Measurements from ENCODE around the gene PPP1R37. TPM values are rescaled to one million over a fixed set of nuclear protein-coding genes. Genes with fewer than 3 reads are reported as not detected.

PPP1R37 gene
- total and polyA plus RNA-seq, 2 donors (not counting 1 experiment from before 2014, with no cell fraction given): 20.7 to 28.1 TPM

- Histone ChIP-seq H3K9me3 (ENCODE audit: control extremely low read depth in 1 of 3, control insufficient read depth in 2 of 3, insufficient read depth in 1 of 3, low read length in 2 of 3) (no peaks in the 10 kb centered on the region), H3K36me3 (replicated peaks in 1 of 2; ENCODE audit: control extremely low read depth in 1 of 2, control insufficient read depth in 1 of 2, extremely low read depth in 1 of 2, insufficient read depth in 2 of 2, low read length in 1 of 2) (peaks cover 0 to 3% of the 10 kb centered on the region in 2 experiments), H3K79me2 (ENCODE audit: control insufficient read depth, insufficient read depth, low read length) (peaks cover 96% of the 10 kb centered on the region), H4K20me1 (ENCODE audit: control insufficient read depth, insufficient read depth, low read length, poor library complexity, severe bottlenecking) (peaks cover 93% of the 10 kb centered on the region), H3K4me3 (ENCODE audit: control extremely low read depth in 1 of 5, extremely low read depth in 1 of 5, insufficient read depth in 1 of 5, low read depth in 2 of 5, low read length in 4 of 5) (no peak overlapping the region), H3K4me1 (ENCODE audit: control insufficient read depth in 2 of 2, insufficient read depth in 2 of 2, low read length in 2 of 2) (peaks cover 21 to 35% of the 10 kb centered on the region in 2 donors), H3K4me2 (replicated peaks; ENCODE audit: low read depth, low read length, poor library complexity, severe bottlenecking) (no peak overlapping the region), H3K9ac (ENCODE audit: low read length) (no peak overlapping the region), H3K27ac (ENCODE audit: low read length in 2 of 2) (no peak overlapping the region), H3K27me3 (replicated peaks in 1 of 4; ENCODE audit: control extremely low read depth in 1 of 4, control insufficient read depth in 3 of 4, insufficient read depth in 4 of 4, low read length in 3 of 4) (no peaks in the 10 kb centered on the region), H2AFZ (ENCODE audit: insufficient read depth, low read depth, low read length, poor library complexity, severe bottlenecking) (no peak overlapping the region)
- ChIA-PET POLR2A (no interaction called here), CTCF (interaction anchor here (1.1 kb wide), 1 partner anchor 25 kb away, joined by 3 read pairs; no protein-coding TSS in a partner anchor)
- intact Hi-C loops (cut with micrococcal nuclease): no loop called here
- DNase-seq (no peak), ATAC-seq (ENCODE audit: low read depth) (no peak)
- peaks cover 66% of the 10 kb centered on the region for H3K4me1 Mint-ChIP-seq
- WGBS (ENCODE audit: insufficient coverage): 93% methylated on average over 24 of the region's 25 CpGs
- H3K4me3 Mint-ChIP-seq: no peak overlapping the region
- H3K27me3 Mint-ChIP-seq: no peaks in the 10 kb centered on the region
- no peak overlapping the region for H3K27ac Mint-ChIP-seq
- no peaks in the 10 kb centered on the region for H3K9me3 Mint-ChIP-seq (ENCODE audit: insufficient read depth)
- no peak for TF ChIP-seq CTCF (IDR thresholded peaks at IDR 0.05)
- TF ChIP-seq EZH2 (IDR thresholded peaks at IDR 0.05; ENCODE audit: borderline replicate concordance, insufficient read depth, low read depth, low read length, poor library complexity, severe bottlenecking): no peak
These were observed 6.7 kb downstream of the PPP1R37 start for GRCh38 chr19:45099467-45100191.

- Histone ChIP-seq H3K36me3 (replicated peaks in 1 of 2; ENCODE audit: control extremely low read depth in 1 of 2, control insufficient read depth in 1 of 2, extremely low read depth in 1 of 2, insufficient read depth in 2 of 2, low read length in 1 of 2) (peaks cover 0 to 3% of the 10 kb centered on the region in 2 experiments), H3K27me3 (replicated peaks in 1 of 4; ENCODE audit: control extremely low read depth in 1 of 4, control insufficient read depth in 3 of 4, insufficient read depth in 4 of 4, low read length in 3 of 4) (no peaks in the 10 kb centered on the region), H3K9me3 (ENCODE audit: control extremely low read depth in 1 of 3, control insufficient read depth in 2 of 3, insufficient read depth in 1 of 3, low read length in 2 of 3) (no peaks in the 10 kb centered on the region), H3K4me2 (replicated peaks; ENCODE audit: low read depth, low read length, poor library complexity, severe bottlenecking) (no peak overlapping the region), H2AFZ (ENCODE audit: insufficient read depth, low read depth, low read length, poor library complexity, severe bottlenecking) (no peak overlapping the region), H3K4me1 (ENCODE audit: control insufficient read depth in 2 of 2, insufficient read depth in 2 of 2, low read length in 2 of 2) (peaks cover 23 to 36% of the 10 kb centered on the region in 2 donors), H3K4me3 (ENCODE audit: control extremely low read depth in 1 of 5, extremely low read depth in 1 of 5, insufficient read depth in 1 of 5, low read depth in 2 of 5, low read length in 4 of 5) (no peak overlapping the region), H3K9ac (ENCODE audit: low read length) (no peak overlapping the region), H3K79me2 (ENCODE audit: control insufficient read depth, insufficient read depth, low read length) (peaks cover 96% of the 10 kb centered on the region), H3K27ac (ENCODE audit: low read length in 2 of 2) (no peak overlapping the region), H4K20me1 (ENCODE audit: control insufficient read depth, insufficient read depth, low read length, poor library complexity, severe bottlenecking) (peaks cover 93% of the 10 kb centered on the region)
- ATAC-seq (ENCODE audit: low read depth) (no peak), DNase-seq (no peak)
- Mint-ChIP-seq H3K4me1 (peaks cover 68% of the 10 kb centered on the region), H3K27me3 (no peaks in the 10 kb centered on the region), H3K4me3 (no peak overlapping the region), H3K9me3 (ENCODE audit: insufficient read depth) (no peaks in the 10 kb centered on the region), H3K27ac (no peak overlapping the region)
- CTCF ChIA-PET: no interaction called here
- POLR2A ChIA-PET: no interaction called here
- intact Hi-C loops (cut with micrococcal nuclease): no loop called here
- TF ChIP-seq CTCF (IDR thresholded peaks at IDR 0.05) (no peak), EZH2 (IDR thresholded peaks at IDR 0.05; ENCODE audit: borderline replicate concordance, insufficient read depth, low read depth, low read length, poor library complexity, severe bottlenecking) (no peak)
- WGBS (ENCODE audit: insufficient coverage): 96% methylated on average over 3 of the region's 3 CpGs
These were observed 7.2 kb downstream of the PPP1R37 start for GRCh38 chr19:45100201-45100600.
